NCI-H526 (cell line): ENCODE results near the gene RNF20.
A peak's percentile ranks its signal among the peaks of the same experiment; 100 is the strongest.
"Not testable (repeated sequence)": the region's sequence is repeated elsewhere in the genome, so short reads cannot be mapped to it uniquely, and the experiment has no call there.

Experiments
- DNase-seq, 2 experiments: peaks; one replicate each; lab custom pipeline; 2025; lab: John Stamatoyannopoulos, UW

Gene RNF20, protein sequence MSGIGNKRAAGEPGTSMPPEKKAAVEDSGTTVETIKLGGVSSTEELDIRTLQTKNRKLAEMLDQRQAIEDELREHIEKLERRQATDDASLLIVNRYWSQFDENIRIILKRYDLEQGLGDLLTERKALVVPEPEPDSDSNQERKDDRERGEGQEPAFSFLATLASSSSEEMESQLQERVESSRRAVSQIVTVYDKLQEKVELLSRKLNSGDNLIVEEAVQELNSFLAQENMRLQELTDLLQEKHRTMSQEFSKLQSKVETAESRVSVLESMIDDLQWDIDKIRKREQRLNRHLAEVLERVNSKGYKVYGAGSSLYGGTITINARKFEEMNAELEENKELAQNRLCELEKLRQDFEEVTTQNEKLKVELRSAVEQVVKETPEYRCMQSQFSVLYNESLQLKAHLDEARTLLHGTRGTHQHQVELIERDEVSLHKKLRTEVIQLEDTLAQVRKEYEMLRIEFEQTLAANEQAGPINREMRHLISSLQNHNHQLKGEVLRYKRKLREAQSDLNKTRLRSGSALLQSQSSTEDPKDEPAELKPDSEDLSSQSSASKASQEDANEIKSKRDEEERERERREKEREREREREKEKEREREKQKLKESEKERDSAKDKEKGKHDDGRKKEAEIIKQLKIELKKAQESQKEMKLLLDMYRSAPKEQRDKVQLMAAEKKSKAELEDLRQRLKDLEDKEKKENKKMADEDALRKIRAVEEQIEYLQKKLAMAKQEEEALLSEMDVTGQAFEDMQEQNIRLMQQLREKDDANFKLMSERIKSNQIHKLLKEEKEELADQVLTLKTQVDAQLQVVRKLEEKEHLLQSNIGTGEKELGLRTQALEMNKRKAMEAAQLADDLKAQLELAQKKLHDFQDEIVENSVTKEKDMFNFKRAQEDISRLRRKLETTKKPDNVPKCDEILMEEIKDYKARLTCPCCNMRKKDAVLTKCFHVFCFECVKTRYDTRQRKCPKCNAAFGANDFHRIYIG

DNA sequence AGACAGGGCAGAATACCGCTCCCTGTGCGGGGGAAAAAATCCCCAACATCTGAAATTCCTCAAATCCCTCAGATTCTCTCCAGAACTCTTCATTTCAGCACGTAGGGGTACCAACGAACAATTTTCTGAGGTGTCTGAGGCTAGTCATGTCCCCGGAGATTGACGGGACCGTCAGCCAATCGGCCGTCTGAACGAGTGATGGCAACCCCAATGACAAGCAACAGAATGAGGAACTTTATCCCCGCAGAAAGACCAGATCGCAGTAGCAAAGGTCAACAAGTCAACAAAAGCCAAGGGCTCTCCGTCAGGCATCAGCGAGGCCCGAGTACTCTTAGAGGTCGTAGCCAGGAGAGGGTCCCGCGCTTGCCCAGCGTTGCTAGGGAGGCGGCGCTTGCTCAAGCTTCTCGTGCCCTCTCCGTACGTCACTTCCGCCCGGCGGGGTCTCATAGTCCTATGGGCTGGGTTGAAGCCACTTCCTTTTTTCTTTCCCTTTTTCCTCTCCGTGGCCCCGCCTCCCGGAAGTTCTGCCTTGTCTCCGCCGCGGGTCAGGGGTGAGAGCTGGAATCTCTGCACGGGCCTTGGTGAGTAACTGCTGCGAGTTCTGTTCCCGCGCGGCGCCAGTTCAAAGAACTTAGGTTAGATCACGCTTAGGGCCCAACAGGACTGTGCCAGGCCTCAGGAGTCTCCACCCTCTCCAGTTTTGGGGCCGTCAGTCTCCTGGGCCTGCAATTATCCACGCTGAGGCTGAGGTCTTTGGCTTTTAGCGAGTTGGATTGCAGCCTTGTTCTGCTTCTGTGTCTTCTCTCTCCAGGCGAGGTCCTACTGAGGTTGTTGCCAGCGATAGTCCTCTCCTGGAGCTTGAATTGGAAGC is at the start of gene RNF20:
TSS of gene RNF20 (plus strand) at position 520 of the 871 bp plus-strand sequence. CDS start 1,571 bp downstream, outside the sequence.
- peak; percentile 95 to 98 for DNase-seq

DNA sequence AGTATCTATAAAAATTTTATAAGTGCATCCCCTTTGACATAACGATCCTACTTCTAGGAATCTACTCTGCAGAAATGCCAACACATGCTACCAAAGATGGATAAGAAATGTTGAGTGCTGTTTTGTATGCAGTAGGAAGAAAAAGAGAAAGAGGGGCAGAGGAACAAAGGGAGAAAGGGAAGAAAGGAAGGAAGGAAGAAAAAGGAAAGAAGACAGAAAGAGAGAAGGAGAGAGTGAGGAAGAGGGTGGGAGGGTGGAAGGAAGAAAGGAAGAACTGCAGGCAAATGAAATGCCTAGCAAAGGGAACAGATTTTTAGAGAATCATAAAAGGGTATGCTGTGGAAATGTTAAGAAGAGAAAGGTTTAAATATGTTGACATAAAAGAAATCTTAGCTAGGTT is 49.6 kb upstream of the RNF20 start:
- no peak for DNase-seq

DNA sequence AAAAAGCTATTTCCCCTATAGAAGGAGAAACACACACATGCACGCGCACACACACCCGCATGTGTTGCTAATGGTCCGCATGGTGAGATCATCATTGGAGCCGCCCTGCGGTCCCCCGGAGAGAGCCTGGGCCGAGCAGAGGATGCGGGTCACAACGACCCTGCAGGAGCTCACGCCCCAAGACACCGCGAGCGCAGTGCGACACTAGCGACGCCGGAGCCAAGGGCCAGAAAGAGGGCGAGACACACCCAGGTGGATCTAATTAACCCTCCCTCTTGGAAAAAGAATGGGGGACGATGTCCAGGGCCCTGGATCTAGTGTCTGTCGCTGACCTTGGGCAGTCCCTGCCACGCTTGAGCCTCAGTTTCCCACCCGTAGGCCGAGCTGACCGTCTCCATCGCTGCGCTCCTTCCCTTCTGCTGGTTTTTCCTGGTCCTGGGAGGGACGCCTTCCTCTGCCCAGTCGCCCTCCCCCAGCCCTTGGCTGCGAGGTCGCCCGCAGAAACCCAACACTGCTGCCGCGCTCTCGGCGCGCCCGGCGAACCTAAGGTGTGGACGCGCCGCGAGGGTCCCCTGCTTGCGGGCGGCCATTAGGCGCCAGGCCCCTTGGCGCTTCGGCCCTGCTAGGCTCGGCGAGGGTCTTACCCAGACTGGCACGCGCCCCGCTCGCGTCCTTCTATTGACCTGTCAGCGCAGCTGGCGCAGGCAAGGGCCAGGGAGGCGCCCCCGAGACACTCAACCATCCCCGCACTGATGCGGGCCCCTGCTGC is 47.5 kb upstream of the RNF20 start:
- peak in 1 of 2 experiments; percentile 66 for DNase-seq

DNA sequence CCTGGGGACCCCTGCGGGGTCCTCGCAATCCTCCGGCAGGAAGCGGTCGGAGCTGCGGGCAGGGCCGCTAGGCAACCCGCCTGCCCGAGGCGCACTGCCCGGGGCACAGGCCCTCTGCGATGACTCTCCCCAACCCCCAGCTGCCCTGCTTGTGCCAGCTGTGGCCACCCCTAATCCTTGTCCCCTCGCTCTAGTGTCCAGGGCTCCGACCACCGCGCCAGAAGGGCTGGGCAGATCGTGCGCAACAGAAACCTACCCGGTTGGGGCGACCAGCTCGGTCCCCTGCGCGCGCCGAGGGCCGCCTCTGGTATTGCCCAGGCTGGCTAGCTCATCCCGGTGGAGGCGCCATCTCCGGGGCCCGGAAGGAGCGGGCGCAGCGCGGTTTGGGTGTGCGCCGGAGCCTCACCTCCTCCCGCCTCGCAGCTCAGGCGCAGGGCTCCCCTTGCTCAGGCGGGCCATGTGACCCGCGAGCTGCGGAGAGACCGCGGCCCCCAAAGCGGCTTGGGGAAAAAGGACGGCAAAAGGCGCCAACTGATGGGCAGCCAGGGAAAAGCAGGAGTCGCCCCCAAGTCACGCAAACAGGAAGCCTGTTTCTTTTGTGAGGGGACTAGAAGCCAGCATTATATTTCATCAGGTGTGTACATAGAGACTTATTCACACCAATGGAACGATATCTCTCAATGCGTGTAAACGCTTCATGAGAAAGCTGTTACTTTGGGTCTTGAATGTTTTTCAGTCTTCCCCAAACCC is 46.8 kb upstream of the RNF20 start:
- peak; percentile 55 to 83 for DNase-seq

DNA sequence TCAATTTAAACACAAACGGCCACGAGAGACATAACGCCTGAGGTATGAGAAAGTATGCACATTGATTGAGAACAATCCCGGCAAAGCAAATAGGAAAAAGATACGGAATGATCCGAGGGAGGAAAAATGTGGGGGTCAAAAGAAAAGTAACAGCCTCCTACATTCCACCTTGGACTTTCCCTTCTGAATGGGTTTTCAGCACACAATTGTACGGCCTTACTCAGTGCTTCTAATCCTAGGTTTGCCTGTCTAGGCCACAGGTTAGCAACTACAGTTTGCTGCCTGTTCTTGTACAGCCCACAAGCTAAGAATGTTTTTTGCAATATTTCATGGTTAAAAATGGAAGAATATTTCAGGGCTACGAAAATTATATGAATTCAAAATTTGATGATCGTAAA is 46.2 kb upstream of the RNF20 start:
- peak in 1 of 2 experiments; percentile 43 for DNase-seq

DNA sequence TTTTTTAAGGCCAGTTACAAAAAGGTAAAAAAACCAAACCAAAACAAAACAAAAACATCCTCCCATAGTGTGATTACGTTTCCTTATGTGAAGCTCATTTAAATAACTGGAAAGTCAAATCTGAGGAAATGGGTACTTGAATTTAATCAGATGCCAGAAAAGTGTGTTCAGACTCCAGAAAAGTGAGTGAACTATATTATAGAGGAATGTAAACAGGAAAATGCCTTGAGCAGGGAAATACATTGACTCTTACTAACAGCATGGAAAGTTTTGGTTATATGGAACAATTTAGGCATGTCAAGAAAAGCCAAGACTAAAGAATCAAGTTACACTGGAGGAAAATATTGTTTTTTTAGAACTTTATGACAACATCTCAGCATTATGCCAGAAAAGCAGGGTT is 37.8 kb upstream of the RNF20 start:
- no peak for DNase-seq

DNA sequence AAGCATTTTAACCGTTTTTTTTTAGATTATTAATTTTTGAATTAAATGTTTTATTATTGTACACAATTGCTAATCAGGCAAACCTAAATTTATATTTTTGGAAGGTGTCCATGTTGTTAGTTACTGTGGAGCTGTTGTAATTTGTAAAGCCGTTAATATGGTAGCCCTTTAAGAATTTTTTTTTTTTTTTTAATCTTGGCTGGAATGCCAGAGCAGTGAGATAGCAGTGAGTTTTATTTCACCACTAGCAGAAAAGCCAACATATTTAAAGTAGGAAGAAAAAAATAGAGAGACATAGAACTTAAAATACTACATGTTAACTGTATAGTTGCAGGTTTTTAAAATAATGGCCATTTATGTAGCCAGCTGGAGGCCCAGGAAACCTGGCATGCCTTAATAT is 35.3 kb upstream of the RNF20 start:
- no peak for DNase-seq

DNA sequence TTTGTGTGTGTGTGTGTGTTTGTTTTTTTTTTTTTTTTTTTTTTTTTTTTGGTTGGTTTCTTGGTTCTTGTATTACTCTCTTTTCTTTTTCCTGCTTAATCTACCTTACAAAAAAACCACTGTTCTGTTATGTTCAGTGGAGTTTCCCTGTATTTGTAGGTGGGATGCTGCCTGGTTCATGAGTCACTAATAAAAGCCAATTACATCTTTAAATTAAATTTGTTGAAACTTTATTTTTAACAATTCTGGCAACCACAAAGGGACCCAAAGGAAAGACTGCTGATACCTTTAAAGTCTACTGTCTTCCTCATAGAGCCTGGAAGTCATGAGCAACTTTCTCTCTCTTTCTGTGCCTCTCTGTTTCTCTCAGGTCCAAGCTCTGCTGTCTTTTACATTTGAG is 29.5 kb upstream of the RNF20 start:
- DNase-seq, result no peak

DNA sequence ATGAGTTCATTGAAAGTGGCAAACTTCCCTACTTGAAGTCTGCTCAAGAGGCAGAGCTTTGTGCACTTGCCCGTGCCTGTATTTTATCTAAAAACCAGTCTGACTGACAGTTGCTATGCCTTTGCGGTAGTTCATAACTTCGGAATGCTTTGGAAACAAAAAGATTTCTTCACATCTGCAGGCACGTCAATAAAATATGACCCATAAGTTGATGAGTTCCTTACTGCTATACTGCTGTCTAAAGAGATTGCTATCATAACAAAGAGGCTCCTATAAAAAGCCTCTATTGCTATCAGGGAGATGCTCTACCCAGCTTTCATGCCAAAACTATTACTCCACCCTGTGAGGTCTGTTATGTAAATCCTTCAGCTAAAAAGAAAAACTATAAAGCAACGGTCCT is 25.4 kb upstream of the RNF20 start:
- no peak for DNase-seq

DNA sequence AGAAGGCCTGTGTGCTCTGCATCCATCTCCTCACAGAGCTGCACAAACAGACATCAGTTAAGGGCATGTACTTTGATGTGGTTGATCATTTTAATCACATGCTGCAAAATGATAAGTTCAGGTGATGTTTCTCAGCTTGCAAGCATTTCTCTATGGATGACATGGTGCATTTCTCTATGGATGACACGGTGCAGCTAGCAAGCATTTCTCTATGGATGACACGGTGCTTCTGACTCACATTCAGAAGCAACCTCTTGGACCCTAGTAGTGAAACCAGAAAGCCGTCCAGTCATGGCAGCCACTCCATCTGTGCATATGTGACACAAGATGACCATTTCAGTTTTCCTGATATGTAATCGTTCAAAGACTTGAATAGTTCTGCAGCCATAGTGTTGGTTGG is 24.1 kb upstream of the RNF20 start:
- DNase-seq, result no peak

DNA sequence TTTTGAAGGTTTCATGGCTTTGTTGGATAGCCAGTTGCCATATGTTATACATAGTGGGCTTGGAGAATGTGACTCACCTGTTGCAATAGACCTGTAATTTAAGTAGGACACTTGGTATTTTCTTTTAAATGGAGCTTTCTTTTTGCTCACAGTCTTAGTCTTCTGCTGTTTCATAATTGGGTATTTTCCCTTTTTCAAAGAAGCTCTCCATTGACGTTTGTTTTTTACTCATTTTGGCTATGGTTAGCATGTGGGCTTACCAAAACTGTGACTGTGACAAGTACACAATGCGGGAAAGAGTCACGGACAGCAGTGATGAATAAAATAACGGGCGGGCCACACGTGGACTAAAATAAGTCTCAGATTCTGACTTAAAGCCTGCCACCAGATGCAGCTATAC is 23.2 kb upstream of the RNF20 start:
- DNase-seq, result no peak

DNA sequence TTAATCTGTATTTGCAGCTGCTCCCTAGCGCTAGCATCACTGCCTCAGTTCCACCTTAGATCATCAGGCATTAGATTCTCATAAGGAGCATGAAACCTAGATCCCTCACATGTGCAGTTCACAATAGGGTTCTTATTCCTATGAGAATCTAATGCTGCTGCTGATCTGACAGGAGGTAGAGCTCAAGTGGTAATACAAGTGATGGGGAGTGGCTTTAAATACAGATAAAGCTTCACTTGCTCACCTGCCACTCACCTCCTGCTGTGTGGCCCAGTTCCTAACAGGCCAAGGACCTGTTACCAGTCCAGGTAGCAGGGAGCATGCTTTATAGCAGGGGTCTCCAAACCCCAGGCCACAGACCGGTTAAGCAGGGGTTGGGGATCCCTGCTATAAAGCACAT is 22.6 kb upstream of the RNF20 start:
- no peak for DNase-seq

DNA sequence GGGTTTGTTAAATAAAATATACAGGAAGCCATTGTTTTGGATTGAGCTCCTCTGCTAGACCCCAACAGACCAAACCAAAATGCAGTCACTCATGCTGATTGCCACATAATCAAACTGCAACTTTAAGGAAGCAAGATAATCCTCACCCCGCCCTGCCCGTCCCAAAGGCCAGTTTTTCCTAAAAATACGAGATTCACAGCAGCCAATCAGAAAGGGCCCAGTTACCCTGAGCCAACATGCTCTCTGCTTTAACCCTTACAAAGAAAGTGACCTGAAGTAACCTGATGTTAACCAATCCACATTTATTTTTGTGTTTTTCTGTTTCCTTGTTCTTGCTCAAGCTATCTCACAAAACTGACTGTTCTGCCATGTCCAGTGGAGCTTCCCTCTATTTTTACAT is 21.5 kb upstream of the RNF20 start:
- no peak for DNase-seq

DNA sequence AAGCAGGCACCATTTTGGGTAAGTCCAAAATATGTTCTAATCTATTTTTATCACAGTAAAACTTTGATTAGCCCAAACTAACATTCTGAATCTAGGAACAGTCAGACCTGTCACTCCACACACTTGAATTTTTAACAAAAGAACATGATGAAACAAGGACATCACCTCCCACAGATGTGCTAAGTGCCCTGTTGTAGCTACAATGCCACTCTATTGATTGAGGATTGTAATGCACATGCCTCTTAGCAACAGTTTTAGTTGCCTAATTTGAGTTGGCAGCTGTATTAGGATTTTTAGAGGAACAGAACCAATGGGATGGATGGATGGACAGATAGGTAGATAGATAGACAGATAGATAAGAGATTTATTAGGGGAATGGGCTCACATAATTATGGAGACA is 20.3 kb upstream of the RNF20 start:
- no peak for DNase-seq

DNA sequence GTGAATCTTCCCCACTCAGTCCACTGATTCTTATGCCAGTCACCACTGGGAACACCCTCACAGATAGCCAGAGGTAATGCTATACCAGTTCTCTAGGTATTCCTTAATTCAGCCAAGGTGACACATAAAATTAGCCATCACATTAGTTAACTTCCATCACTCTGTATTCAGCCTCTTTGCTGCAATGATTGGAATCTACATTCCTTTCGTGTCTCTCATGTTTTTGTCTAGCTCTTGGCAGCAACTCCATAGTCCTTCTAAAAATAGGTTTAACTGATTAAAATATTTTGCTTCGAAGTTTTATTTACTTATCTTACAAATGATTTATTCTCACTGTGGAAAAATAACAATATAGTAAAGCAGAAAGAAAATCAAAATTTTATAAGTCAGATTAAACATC is 19.6 kb upstream of the RNF20 start:
- no peak for DNase-seq

DNA sequence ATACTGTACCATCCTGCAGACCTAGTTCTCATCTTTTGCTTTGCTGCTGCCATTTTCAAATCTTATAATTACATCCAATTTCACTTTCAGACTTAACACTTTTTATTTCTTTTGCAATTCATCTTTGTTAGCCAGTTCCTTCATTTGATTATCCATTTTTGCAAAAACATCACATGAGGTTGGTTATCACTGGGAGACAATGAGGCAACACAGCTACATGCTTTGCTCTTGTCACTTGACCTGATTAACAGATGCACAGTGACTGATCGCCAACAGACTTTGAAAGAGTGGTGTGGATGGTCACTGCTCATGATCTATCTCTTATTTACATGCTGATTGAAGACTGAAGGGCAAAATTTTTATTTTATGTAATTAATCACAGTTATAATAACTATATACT is 17.0 kb upstream of the RNF20 start:
- no peak for DNase-seq

DNA sequence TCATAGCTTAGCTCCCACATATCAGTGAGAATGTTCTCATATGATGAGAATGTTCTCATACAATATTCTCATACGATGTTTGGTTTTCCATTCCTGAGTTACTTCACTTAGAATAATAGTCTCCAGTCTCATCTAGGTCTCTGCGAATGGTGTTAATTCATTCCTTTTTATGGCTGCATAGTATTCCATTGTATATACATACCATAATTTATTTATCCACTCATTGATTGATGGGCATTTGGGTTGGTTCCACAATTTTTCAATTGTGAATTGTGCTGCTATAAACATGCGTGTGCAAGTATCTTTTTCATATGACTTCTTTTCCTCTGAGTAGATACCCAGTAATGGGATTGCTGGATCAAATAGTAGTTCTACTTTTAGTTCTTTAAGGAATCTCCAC is 15.2 kb upstream of the RNF20 start:
- DNase-seq, result not testable (repeated sequence)

DNA sequence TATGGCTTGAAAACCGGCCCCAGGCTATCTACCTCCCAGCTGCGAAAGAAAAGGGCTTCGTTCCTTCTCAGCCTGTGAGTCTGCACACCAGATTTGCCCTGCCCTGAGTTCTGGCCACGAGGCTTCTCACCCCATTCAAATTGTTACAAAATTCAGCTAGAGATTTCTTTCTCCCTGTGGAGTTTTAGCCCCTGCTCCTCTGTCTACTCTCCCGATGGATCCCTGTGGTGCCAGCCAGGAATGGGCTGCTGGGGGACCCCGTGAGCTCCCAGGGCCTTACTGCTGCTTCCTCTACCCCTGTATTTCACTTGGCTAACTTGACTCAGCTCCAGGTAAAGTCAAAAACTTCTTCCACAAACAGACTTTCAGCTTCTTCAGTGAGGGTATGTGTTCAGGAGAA is 9.3 kb upstream of the RNF20 start:
- DNase-seq, result no peak

DNA sequence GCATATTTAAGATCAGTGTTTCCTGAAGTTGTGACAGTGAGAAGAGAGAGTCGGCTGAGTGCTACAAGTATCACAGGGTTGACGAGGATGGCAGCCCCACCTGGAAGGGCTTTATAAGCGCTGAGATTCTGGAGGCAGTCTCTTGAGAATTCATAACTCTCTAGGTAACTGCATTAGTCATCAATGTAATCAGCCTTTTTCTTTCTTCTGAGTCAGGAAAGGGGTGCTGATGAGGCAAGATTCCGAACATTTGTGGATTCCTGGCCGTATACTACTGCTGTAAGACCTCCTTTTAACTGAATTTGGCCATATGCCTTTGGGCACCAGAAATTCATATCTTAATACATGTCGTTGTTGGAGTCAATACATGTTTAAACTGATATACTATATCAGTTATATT is 6.6 kb upstream of the RNF20 start:
- no peak for DNase-seq

DNA sequence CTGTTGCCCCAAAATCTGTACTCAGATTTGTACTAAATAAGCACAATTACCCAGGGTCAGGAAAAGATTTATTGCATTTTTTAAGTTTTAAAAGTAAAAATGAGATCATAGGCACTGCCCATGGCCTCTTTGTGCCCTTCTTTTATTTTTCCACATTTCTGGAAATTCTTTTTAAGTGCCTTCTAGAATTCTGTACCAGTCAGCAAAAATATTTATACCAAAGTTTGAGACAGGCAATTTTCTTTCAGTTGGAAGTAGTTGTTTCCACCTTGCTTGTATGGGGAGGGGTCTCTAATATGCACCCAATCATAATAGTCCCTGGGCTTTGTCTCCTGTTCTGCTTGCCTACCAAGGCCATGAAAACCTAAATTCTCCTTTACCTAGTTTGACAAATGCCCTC is 5.6 kb upstream of the RNF20 start:
- DNase-seq, result no peak
